PC-9 (cell line): ENCODE data around the gene ANXA6.

ENCODE experiments used
- EZH2 ChIP-seq: fragments of 200-600 bp; sonication (generic); IDR thresholded peaks from 2 replicates; pipeline ENCODE4 v1.8.0; 2017; ENCODE audit warnings: antibody characterized with exemption, low read depth
- TF ChIP-seq, protein P1 (sequence below): fragments of 200-600 bp; sonication (generic); conservative IDR thresholded peaks from 2 replicates; pipeline ENCODE4 v1.6.1; 2017; ENCODE audit warnings: mixed run types, antibody characterized with exemption, mild to moderate bottlenecking, moderate library complexity

DNA sequence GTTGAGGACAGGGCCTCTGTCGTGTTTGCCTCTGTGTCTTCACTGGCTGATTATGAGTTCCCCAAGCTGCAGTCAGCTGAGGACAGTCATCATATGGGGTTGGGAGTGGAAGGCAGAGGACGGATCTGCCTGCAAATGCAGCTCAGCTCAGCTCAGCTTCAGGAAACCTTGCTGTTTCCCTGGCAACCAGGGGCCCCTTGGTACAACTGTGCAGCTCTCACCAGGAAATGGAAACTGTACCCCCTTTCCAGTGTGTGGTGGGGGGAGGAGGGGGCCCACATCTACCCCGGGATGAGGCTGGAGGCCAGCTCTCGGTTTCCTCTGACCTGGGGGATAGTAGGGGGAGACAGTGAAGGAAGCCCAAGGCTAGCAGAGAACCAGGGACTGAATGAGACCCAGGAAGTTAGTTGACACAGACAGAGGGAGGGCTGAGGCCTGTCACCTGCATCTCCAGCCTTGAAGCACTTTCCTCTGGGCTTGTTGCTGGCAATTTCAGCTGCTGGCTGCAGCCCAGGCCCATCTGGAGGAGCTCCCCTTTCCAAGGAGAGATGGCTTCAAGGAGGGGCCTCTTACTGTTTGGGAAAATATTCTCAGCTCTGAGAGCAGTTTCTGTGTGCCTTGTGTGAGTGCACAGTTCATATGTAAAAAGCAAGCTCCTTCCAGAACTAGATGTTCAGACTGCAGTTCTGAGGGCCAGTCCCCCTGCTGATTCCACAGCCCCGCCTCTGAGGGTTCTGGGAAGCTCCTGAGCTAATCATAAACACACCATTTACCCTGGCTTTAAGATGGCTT, 6.9 kb downstream of the ANXA6 start:
- TF ChIP-seq, protein P1, sequence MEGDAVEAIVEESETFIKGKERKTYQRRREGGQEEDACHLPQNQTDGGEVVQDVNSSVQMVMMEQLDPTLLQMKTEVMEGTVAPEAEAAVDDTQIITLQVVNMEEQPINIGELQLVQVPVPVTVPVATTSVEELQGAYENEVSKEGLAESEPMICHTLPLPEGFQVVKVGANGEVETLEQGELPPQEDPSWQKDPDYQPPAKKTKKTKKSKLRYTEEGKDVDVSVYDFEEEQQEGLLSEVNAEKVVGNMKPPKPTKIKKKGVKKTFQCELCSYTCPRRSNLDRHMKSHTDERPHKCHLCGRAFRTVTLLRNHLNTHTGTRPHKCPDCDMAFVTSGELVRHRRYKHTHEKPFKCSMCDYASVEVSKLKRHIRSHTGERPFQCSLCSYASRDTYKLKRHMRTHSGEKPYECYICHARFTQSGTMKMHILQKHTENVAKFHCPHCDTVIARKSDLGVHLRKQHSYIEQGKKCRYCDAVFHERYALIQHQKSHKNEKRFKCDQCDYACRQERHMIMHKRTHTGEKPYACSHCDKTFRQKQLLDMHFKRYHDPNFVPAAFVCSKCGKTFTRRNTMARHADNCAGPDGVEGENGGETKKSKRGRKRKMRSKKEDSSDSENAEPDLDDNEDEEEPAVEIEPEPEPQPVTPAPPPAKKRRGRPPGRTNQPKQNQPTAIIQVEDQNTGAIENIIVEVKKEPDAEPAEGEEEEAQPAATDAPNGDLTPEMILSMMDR: no peak
- TF ChIP-seq EZH2: no peak
